Mesothelial cell of epicardium (in vitro differentiated cells): Measurements from ENCODE around the gene CAVIN3. TPM values are rescaled to one million over a fixed set of nuclear protein-coding genes. Genes with fewer than 3 reads are reported as not detected.

Source experiments
- DNase-seq, 2 experiments: peaks; one replicate each; pipeline ENCODE4 v3.0.0; 2021; ENCODE audit warnings: low spot score in 2 of 2; ENCODE audit not compliant: unreplicated experiment in 2 of 2
- H3K27ac Mint-ChIP-seq: 2 replicates; pipeline ENCODE4 v1.8.0; 2021; ENCODE audit warnings: mixed read lengths
- H3K27me3 Mint-ChIP-seq: 2 replicates; pipeline ENCODE4 v1.8.0; 2021; ENCODE audit warnings: low read depth, mixed read lengths
- H3K36me3 Mint-ChIP-seq: 2 replicates; pipeline ENCODE4 v1.8.0; 2021; ENCODE audit warnings: mixed read lengths
- H3K4me1 Mint-ChIP-seq: 2 replicates; pipeline ENCODE4 v1.8.0; 2021; ENCODE audit warnings: mixed read lengths
- H3K4me3 Mint-ChIP-seq: 2 replicates; pipeline ENCODE4 v1.8.0; 2021; ENCODE audit warnings: mild to moderate bottlenecking, moderate library complexity, mixed read lengths
- H3K9me3 Mint-ChIP-seq: 2 replicates; pipeline ENCODE4 v1.8.0; 2021; ENCODE audit warnings: mixed read lengths
- CTCF ChIP-seq: fragments of 200-600 bp; sonication (generic); IDR thresholded peaks from one replicate; pipeline ENCODE4 v1.5.0; 2021; ENCODE audit warnings: antibody characterized with exemption; ENCODE audit not compliant: unreplicated experiment
- total RNA-seq: library from RNA; stranded (reverse); gene quantifications from 3 replicates; pipeline ENCODE4 v1.2.1, GENCODE V29; 2021

CAVIN3 gene
- total RNA-seq, 1 donor from 2014 or later: 15.3 TPM

DNA sequence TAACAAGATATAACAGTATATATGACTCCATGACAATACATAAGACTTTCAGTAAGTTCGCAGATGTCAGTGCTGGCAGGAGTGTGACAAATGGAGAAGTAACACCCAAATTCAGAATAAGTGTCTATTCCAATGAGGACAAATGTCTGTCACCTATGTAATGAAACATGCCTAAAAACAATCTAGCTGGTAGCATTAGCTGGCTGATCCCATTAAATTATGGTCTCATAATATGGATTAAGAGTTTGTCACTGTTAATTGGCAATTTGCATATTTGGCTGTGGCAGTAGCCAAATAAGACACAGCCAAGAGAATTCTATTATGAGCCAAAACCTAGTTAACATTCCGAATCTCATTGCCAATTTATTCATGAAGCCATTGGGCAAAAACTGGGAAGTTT is 30.2 kb upstream of the CAVIN3 start:
- no peaks in the 10 kb centered on the region for H3K36me3 Mint-ChIP-seq
- H3K4me1 Mint-ChIP-seq: no peaks in the 10 kb centered on the region
- no peak for DNase-seq
- no peaks in the 10 kb centered on the region for H3K27me3 Mint-ChIP-seq
- H3K27ac Mint-ChIP-seq: no peak overlapping the region
- TF ChIP-seq CTCF: no peak
- H3K4me3 Mint-ChIP-seq: no peak overlapping the region
- H3K9me3 Mint-ChIP-seq: peaks cover 3% of the 10 kb centered on the region

GRCh38 chr11:6350043-6350442 is 29.7 kb upstream of the CAVIN3 start:
- Mint-ChIP-seq H3K27me3 (no peaks in the 10 kb centered on the region), H3K4me3 (no peak overlapping the region), H3K27ac (no peak overlapping the region), H3K9me3 (peaks cover 3% of the 10 kb centered on the region), H3K4me1 (no peaks in the 10 kb centered on the region), H3K36me3 (no peaks in the 10 kb centered on the region)
- TF ChIP-seq CTCF: no peak
- DNase-seq: no peak

DNA sequence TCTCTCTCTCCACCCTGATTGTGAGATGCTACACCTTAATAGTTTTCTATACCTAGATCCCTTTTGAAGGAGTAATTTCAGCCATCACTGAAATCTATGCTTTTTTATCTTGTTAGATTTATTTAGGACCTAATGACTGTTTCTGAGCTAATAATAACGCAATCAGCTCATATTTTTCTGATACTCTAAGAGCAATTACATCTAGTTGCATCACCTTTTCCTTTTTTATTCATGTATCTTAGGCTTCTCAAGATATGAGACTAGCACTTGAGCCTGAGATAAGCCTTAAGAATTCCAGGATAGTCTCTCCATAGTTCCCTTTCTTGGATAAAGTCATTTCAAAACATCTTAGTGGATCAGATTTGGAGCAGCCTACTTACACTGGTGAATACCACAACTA is 25.1 kb upstream of the CAVIN3 start:
- no peak overlapping the region for H3K27ac Mint-ChIP-seq
- no peak for DNase-seq
- no peaks in the 10 kb centered on the region for H3K4me1 Mint-ChIP-seq
- H3K27me3 Mint-ChIP-seq: no peaks in the 10 kb centered on the region
- H3K36me3 Mint-ChIP-seq: no peaks in the 10 kb centered on the region
- TF ChIP-seq CTCF: no peak
- no peak overlapping the region for H3K4me3 Mint-ChIP-seq
- peaks cover 3% of the 10 kb centered on the region for H3K9me3 Mint-ChIP-seq

GRCh38 chr11:6336293-6336692 is 16.0 kb upstream of the CAVIN3 start:
- Mint-ChIP-seq H3K9me3 (no peaks in the 10 kb centered on the region), H3K4me1 (peaks cover 21% of the 10 kb centered on the region), H3K27ac (no peak overlapping the region), H3K36me3 (no peaks in the 10 kb centered on the region), H3K4me3 (no peak overlapping the region), H3K27me3 (no peaks in the 10 kb centered on the region)
- DNase-seq: no peak
- TF ChIP-seq CTCF: no peak

DNA sequence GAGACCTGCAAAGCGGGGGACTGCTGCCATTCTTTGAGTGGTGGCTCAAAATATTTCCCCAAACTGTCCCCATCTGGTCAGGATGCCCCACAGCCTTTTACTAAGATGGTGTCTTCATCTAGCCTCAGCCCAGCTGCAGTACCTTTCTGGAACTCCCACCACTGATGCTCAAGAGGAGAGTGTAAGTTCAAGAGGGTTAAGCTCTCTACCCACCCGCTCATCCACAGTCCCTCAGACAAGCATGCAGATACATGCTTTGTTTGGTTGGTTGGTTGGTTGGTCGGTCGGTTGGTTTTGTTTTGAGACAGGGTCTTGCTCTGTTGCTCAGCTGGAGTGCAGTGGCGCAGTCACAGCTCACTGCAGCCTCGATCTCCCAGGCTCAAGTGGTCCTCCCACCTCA is 14.5 kb upstream of the CAVIN3 start:
- no peak overlapping the region for H3K4me3 Mint-ChIP-seq
- peaks cover 21% of the 10 kb centered on the region for H3K4me1 Mint-ChIP-seq
- H3K27ac Mint-ChIP-seq: no peak overlapping the region

More for the DNA sequence above, 14.5 kb upstream of the CAVIN3 start:
- Mint-ChIP-seq H3K27me3 (no peaks in the 10 kb centered on the region), H3K9me3 (no peaks in the 10 kb centered on the region), H3K36me3 (no peaks in the 10 kb centered on the region)
- no peak for TF ChIP-seq CTCF
- DNase-seq: no peak
